Inflammatory macrophage treated with lipopolysaccharide for 4 hours (primary cell): Measurements from ENCODE around the gene RTP4.
"Not testable (repeated sequence)": the region's sequence is repeated elsewhere in the genome, so short reads cannot be mapped to it uniquely, and the experiment has no call there.

Experiments
- DNase-seq: peaks from one replicate; pipeline ENCODE4 v3.0.0-alpha.2; 2020

Gene RTP4

DNA sequence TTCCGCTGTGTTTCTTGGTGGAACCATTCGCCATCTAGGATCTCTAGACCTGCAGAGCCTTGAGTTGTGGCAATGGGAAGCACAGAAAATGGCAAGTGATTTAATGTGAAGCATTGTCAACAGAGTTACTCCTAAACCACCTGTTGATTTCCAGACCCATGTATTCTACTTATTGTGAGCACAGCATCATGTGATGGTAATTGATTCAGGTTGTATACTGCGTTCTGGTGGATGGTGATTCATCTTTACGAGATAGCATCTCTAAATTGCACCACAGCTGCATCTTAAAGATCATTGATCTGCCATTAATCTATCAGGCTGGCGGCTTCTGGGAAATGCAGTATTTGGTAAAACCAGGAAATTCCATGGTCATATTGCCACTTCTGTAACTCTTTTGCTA lies 7.4 kb downstream of the RTP4 start:
- no peak for DNase-seq

DNA sequence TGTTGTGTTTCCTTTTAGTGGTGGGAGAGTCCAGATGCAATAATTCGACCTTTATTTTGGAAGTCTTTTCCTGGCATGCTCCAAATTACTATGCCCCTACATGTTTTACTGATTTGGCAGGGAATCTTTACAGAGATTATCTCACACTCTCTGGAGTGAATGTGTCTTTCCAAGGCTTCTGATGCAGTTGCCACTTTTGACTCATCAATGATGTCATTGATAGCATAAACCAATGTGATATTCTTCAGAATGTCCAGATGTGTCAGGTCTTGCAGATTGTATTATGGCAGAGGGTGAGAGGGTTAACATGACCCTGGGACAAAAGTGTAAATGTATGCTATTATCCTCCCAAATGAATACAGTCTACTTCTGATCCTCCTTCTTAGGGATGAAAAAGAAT lies 9.7 kb downstream of the RTP4 start:
- DNase-seq = no peak

- DNase-seq = no peak
Measured at GRCh38 chr3:187382609-187383151, 14.5 kb downstream of the RTP4 start.

DNA sequence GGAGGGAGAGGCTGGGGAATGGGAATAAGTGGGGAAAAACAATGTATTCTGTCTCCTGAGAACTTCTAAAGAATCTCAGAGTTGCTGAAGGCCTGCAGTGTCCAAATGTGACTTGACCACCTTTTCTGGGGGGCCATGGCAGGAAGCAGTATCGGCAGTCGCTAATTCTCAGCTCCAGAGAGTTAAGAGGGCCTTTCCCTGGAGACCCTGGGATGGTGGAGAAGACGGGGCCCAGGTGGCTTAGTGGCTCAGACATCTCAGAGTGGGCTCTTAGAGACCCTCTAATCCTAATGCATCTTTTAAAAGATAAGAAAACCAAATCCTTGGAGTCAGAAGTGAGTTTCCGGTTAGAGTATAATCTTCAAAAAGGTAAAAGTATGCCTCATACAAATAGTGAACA lies 15.1 kb downstream of the RTP4 start:
- no peak for DNase-seq

- DNase-seq = no peak
Measured at GRCh38 chr3:187385296-187385695, 17.1 kb downstream of the RTP4 start.

GRCh38 chr3:187396661-187397060 lies 28.5 kb downstream of the RTP4 start:
- no peak for DNase-seq

GRCh38 chr3:187398955-187399354 lies 30.8 kb downstream of the RTP4 start:
- DNase-seq = no peak

GRCh38 chr3:187400756-187401155 lies 32.6 kb downstream of the RTP4 start:
- no peak for DNase-seq

- no peak for DNase-seq
Measured at GRCh38 chr3:187401856-187402255, 33.7 kb downstream of the RTP4 start.

GRCh38 chr3:187403768-187404288 lies 35.6 kb downstream of the RTP4 start:
- no peak for DNase-seq

DNA sequence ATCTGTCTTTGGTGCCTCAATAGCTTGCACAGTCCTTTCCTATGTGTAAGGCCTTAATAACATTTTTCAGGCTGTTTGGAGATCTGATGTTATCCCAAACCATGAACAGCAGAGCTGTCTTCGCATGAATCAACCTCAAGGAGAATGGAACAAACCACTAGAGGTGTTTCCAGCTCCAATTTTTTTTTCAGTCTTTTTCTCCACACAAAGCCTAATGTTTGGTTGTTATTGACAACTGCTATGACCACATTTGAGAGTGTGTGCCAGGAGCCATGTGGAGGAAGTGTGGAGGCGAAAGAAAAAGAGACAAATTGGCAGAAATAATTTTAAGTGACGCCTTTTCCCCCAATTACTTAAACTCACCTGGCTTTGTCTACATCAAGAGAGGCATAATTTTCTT lies 38.7 kb downstream of the RTP4 start:
- DNase-seq = no peak

GRCh38 chr3:187411991-187412781 lies 44.0 kb downstream of the RTP4 start:
- not testable (repeated sequence) for DNase-seq
